HepG2 (cell line): ENCODE data around the gene TGM1. TPM values are rescaled to one million over a fixed set of nuclear protein-coding genes. Genes with fewer than 3 reads are reported as not detected.

Experiments
- BORCS8-MEF2B ChIP-seq: sonication (generic); formaldehyde crosslinking; IDR thresholded peaks from 2 replicates; pipeline ENCODE4 v1.8.0; 2022; ENCODE audit warnings: mild to moderate bottlenecking, missing genetic modification reagents
- ELF3 ChIP-seq: IDR thresholded peaks from 2 replicates; pipeline ENCODE4 v1.6.1; 2016; ENCODE audit warnings: missing genetic modification reagents, missing compliant biosample characterization
- ETV6 ChIP-seq: sonication (generic); formaldehyde crosslinking; conservative IDR thresholded peaks from 2 replicates; pipeline ENCODE4 v1.4.0; 2020; ENCODE audit warnings: missing genetic modification reagents
- HINFP ChIP-seq: sonication (generic); formaldehyde crosslinking; IDR thresholded peaks from 2 replicates; pipeline ENCODE4 v1.4.0; 2020; ENCODE audit warnings: low read depth, mild to moderate bottlenecking, missing genetic modification reagents
- HMG20B ChIP-seq: conservative IDR thresholded peaks from 2 replicates; pipeline ENCODE4 v1.6.1; 2016; ENCODE audit warnings: missing genetic modification reagents, missing compliant biosample characterization
- HNF4G ChIP-seq, 2 experiments: sonication (generic) in 1 of 2; formaldehyde crosslinking in 1 of 2; IDR thresholded peaks; 2 replicates each; pipeline versions ENCODE4 v1.4.0 to v1.6.1; 2011 to 2020; ENCODE audit warnings: borderline replicate concordance in 2 of 2, low read depth in 2 of 2, mild to moderate bottlenecking in 2 of 2, low read length in 1 of 2, missing genetic modification reagents in 1 of 2, moderate library complexity in 1 of 2
- HNRNPLL ChIP-seq: fragments of 200-400 bp; formaldehyde crosslinking; IDR thresholded peaks from 2 replicates; pipeline ENCODE4 v1.6.1; 2017; ENCODE audit warnings: mild to moderate bottlenecking, low read depth, low read length; ENCODE audit not compliant: poor library complexity, severe bottlenecking
- JUN ChIP-seq: sonication (generic); formaldehyde crosslinking; IDR thresholded peaks from 2 replicates; pipeline ENCODE4 v1.4.0; 2020; ENCODE audit warnings: mild to moderate bottlenecking, missing genetic modification reagents
- KLF11 ChIP-seq: IDR thresholded peaks from 2 replicates; pipeline ENCODE4 v1.6.1; 2016; ENCODE audit warnings: missing compliant biosample characterization
- KLF13 ChIP-seq: sonication (generic); formaldehyde crosslinking; IDR thresholded peaks from 2 replicates; pipeline ENCODE4 v1.4.0; 2020; ENCODE audit warnings: mild to moderate bottlenecking, missing genetic modification reagents
- NR1H2 ChIP-seq: sonication (generic); formaldehyde crosslinking; IDR thresholded peaks from 2 replicates; pipeline ENCODE4 v1.8.1; 2022; ENCODE audit warnings: low read depth, missing genetic modification reagents, borderline replicate concordance
- PLRG1 ChIP-seq: fragments of 450-650 bp; conservative IDR thresholded peaks from 2 replicates; pipeline ENCODE4 v1.6.1; 2016
- SKIL ChIP-seq: sonication (generic); formaldehyde crosslinking; IDR thresholded peaks from 2 replicates; pipeline ENCODE4 v1.8.0; 2022; ENCODE audit warnings: missing genetic modification reagents, mild to moderate bottlenecking, moderate library complexity, borderline replicate concordance
- SYNCRIP ChIP-seq: fragments of 200-400 bp; formaldehyde crosslinking; IDR thresholded peaks from 2 replicates; pipeline ENCODE4 v1.6.1; 2018; ENCODE audit warnings: mild to moderate bottlenecking, low read depth, low read length; ENCODE audit not compliant: insufficient read depth
- THAP11 ChIP-seq: IDR thresholded peaks from 2 replicates; pipeline ENCODE4 v1.6.1; 2016; ENCODE audit warnings: missing biosample characterization, missing genetic modification reagents
- ZFP36L2 ChIP-seq: sonication (generic); formaldehyde crosslinking; IDR thresholded peaks from 2 replicates; pipeline ENCODE4 v1.4.0; 2020; ENCODE audit warnings: missing genetic modification reagents
- ZNF274 ChIP-seq: sonication (generic); formaldehyde crosslinking; IDR thresholded peaks from 2 replicates; pipeline ENCODE4 v1.5.1; 2020; ENCODE audit warnings: mild to moderate bottlenecking, missing genetic modification reagents
- ZNF350 ChIP-seq: sonication (generic); formaldehyde crosslinking; IDR thresholded peaks from 2 replicates; pipeline ENCODE4 v1.4.0; 2020; ENCODE audit warnings: mild to moderate bottlenecking, low read depth, missing genetic modification reagents, borderline replicate concordance
- ZNF432 ChIP-seq: sonication (generic); formaldehyde crosslinking; IDR thresholded peaks from 2 replicates; pipeline ENCODE4 v1.5.0; 2020; ENCODE audit warnings: missing genetic modification reagents, mild to moderate bottlenecking, borderline replicate concordance
- ZNF615 ChIP-seq: sonication (generic); formaldehyde crosslinking; IDR thresholded peaks from 2 replicates; pipeline ENCODE4 v1.5.0; 2020; ENCODE audit warnings: mild to moderate bottlenecking, missing genetic modification reagents, borderline replicate concordance
- ZNF660 ChIP-seq: sonication (generic); formaldehyde crosslinking; IDR thresholded peaks from 2 replicates; pipeline ENCODE4 v1.5.1; 2020; ENCODE audit warnings: mild to moderate bottlenecking, low read depth, missing genetic modification reagents, borderline replicate concordance
- ZNF724P ChIP-seq: sonication (generic); formaldehyde crosslinking; IDR thresholded peaks from 2 replicates; pipeline ENCODE4 v1.8.0; 2022; ENCODE audit warnings: missing genetic modification reagents, borderline replicate concordance
- ZNF776 ChIP-seq: sonication (generic); formaldehyde crosslinking; IDR thresholded peaks from 2 replicates; pipeline ENCODE4 v1.4.0; 2020; ENCODE audit warnings: mild to moderate bottlenecking, missing genetic modification reagents
- ZNF841 ChIP-seq: sonication (generic); formaldehyde crosslinking; IDR thresholded peaks from 2 replicates; pipeline ENCODE4 v1.8.1; 2023; ENCODE audit warnings: missing genetic modification reagents, borderline replicate concordance
- ZNF878 ChIP-seq: sonication (generic); formaldehyde crosslinking; IDR thresholded peaks from 2 replicates; pipeline ENCODE4 v1.8.1; 2023; ENCODE audit warnings: mild to moderate bottlenecking, missing genetic modification reagents, moderate library complexity
- polyA plus RNA-seq, 8 experiments: library from polyadenylated mRNA; depleted of rRNA in 3 of 8; stranded (reverse) in 7 of 8; unstranded in 1 of 8; fragments of >200 nt; fragmentation: Illumina TruSeq in 4 of 8; extraction: Trizol in 4 of 8; gene quantifications; 2 replicates each; pipeline versions ENCODE4 v1.2.1 to v1.2.3, GENCODE V29; 2011 to 2016; ENCODE audit warnings: low read depth in 4 of 8, missing spikeins in 1 of 8, mixed read lengths in 1 of 8; ENCODE audit not compliant: insufficient read depth in 1 of 8
- total RNA-seq, 5 experiments: library from RNA; depleted of rRNA; stranded (reverse); fragments of >200 nt; fragmentation: Illumina TruSeq; extraction: Trizol; gene quantifications; 2 replicates each; pipeline ENCODE4 v1.2.3, GENCODE V29; 2016; ENCODE audit warnings: low read depth in 1 of 5
- TF ChIP-seq, protein P1 (sequence below): sonication (generic); formaldehyde crosslinking; IDR thresholded peaks from 2 replicates; pipeline ENCODE4 v1.8.0; 2022; ENCODE audit warnings: missing genetic modification reagents, low read depth, mild to moderate bottlenecking, borderline replicate concordance

Gene TGM1
- total and polyA plus RNA-seq, 2 of the 13 experiments (the other 11 are each of a cell fraction or from before 2014, with no cell fraction given) = 3.2 to 10.6 TPM

DNA sequence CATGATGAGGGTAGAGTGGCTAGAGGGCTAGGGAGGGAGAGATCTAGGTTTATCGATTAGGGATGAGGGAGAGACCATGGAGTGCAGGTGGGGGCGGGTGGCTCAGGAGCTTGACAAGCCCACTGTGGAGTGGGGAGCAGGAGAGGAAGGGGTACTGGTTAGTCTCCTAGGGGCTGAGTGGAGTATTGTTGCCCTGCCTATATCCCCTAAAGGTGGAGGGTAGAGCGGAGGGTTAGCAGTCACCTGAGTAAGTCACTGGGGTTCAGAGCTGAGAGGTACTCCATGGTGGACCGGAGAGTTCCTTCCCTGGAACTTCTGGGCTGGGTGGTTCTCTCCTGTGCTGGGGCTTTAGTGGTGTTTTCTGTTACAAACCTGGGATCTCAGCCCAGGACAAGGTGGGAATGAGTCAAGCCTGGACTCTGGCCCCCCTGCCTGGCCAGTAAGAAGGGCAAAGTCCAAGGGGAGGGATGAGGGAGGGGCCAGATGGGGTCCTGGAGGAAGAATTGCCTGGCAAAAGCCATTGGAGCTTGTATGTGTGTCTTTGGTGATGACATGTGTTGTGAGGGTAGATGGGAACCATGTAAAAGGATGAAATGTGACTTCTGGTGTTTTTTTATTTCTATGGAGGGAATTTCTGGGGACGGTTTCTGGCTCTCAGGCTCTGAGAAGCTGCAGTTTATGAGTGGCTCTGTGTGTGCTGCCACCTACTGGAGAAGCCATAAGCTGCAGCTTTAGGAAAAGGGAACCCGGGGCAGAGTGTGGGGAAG lies 44.8 kb upstream of the TGM1 start, which contains the start of gene CIDEB (continued):
- TF ChIP-seq ZNF350 (peak; percentile 98), KLF11 (peak; percentile 70; the same call in 1 of the 2 replicates), ZNF660 (CRISPR knock-in tag) (no peak; the same call in 1 of the 2 replicates), HINFP (peak; percentile 88; the same call in 1 of the 2 replicates), ZNF878 (CRISPR knock-in tag) (no peak), JUN (CRISPR knock-in tag) (peak; percentile 97), ELF3 (CRISPR knock-in tag) (peak; percentile 97), ZNF841 (no peak), HMG20B (CRISPR knock-in tag) (peak; percentile 91), ZNF776 (CRISPR knock-in tag) (peak; percentile 60; the same call in 1 of the 2 replicates), KLF13 (peak; percentile 68; the same call in 1 of the 2 replicates), HNF4G (IDR thresholded peaks at IDR 0.05; ENCODE audit: borderline replicate concordance, low read depth, low read length) (peak; percentile 100), HNF4G (CRISPR knock-in tag; IDR thresholded peaks at IDR 0.05; ENCODE audit: borderline replicate concordance, low read depth) (peak; percentile 100), ZFP36L2 (CRISPR knock-in tag) (peak; percentile 87; the same call in 1 of the 2 replicates), SKIL (CRISPR knock-in tag) (no peak), BORCS8-MEF2B (peak; percentile 92), NR1H2 (no peak), PLRG1 (no peak), ZNF274 (peak; percentile 88), HNRNPLL (no peak), ETV6 (no peak; the same call in none of the 2 replicates), ZNF432 (CRISPR knock-in tag) (no peak), ZNF615 (CRISPR knock-in tag) (no peak), SYNCRIP (no peak), ZNF724P (CRISPR knock-in tag) (peak; percentile 87), THAP11 (CRISPR knock-in tag) (peak; percentile 85)
- TF ChIP-seq, protein P1, sequence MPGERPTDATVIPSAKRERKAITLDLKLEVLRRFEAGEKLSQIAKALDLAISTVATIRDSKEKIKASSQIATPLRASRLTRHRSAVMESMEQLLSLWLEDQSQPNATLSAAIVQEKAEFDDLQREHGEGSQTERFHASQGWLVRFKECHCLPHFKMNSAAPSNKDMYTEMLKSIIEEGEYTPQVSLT (CRISPR knock-in tag) = no peak
